Esophagus squamous epithelium (tissue), 4 donors: ENCODE measurements around the gene ETNPPL.

ENCODE experiments used
- POLR2A ChIP-seq, 4 donors: fragments of 450-650 bp; IDR thresholded peaks; one replicate each; pipeline ENCODE4 v1.6.1; 2017; ENCODE audit warnings: antibody characterized with exemption in 4 of 4, mild to moderate bottlenecking in 4 of 4, moderate library complexity in 3 of 4
- TF ChIP-seq, protein P1 (sequence below), 6 experiments: fragments of 450-650 bp in 4 of 6; fragments of 200-600 bp in 2 of 6; sonication (generic) in 2 of 6; IDR thresholded peaks; one replicate each; pipeline ENCODE4 v1.5.1; 2016 to 2019; ENCODE audit warnings: antibody characterized with exemption in 6 of 6, mild to moderate bottlenecking in 4 of 6, moderate library complexity in 4 of 6

DNA sequence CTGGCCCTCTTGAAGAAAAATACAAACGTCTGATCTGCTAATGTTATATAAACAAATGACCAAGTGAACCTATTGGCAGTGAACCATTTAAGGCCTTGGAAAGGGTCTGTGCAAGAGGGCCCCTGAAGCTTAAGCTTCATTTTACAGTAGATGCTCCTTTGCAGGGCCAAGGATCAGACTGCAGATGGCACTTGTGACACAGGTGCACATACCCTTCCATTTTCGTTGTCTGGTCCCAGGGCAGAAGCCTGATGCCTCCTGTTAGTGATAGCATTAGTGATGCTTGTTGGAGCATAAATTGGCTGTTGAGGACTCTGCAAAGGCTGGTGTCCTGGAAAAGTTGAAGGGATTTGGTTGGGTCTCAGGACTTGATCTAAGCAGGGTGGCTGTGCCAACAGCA is 46.5 kb downstream of the ETNPPL start:
- TF ChIP-seq, protein P1, sequence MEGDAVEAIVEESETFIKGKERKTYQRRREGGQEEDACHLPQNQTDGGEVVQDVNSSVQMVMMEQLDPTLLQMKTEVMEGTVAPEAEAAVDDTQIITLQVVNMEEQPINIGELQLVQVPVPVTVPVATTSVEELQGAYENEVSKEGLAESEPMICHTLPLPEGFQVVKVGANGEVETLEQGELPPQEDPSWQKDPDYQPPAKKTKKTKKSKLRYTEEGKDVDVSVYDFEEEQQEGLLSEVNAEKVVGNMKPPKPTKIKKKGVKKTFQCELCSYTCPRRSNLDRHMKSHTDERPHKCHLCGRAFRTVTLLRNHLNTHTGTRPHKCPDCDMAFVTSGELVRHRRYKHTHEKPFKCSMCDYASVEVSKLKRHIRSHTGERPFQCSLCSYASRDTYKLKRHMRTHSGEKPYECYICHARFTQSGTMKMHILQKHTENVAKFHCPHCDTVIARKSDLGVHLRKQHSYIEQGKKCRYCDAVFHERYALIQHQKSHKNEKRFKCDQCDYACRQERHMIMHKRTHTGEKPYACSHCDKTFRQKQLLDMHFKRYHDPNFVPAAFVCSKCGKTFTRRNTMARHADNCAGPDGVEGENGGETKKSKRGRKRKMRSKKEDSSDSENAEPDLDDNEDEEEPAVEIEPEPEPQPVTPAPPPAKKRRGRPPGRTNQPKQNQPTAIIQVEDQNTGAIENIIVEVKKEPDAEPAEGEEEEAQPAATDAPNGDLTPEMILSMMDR (IDR thresholded peaks at IDR 0.05): no peak
- no peak for TF ChIP-seq POLR2A (IDR thresholded peaks at IDR 0.05)
